H9 (cell line): ENCODE measurements around the gene TJAP1. TPM values are rescaled to one million over a fixed set of nuclear protein-coding genes. Genes with fewer than 3 reads are reported as not detected.

ENCODE experiments used
- DNase-seq: peaks from one replicate; pipeline ENCODE4 v3.0.0-alpha.2; 2017
- H2AFZ ChIP-seq: one replicate; pipeline ENCODE4 v1.6.1; 2013; ENCODE audit warnings: mild to moderate bottlenecking, low read length, control low read depth, moderate library complexity
- H2AK5ac ChIP-seq: 2 replicates; pipeline ENCODE4 v1.6.1; 2013; ENCODE audit warnings: low read length, control low read depth, mixed read lengths; ENCODE audit not compliant: insufficient read length
- H2BK120ac ChIP-seq: one replicate; pipeline ENCODE4 v1.6.1; 2013; ENCODE audit warnings: low read depth, mild to moderate bottlenecking, low read length, control low read depth, inconsistent platforms; ENCODE audit not compliant: poor library complexity, severe bottlenecking
- H2BK12ac ChIP-seq: 2 replicates; pipeline ENCODE4 v1.6.1; 2013; ENCODE audit warnings: low read length, control low read depth, mixed read lengths, low read depth; ENCODE audit not compliant: insufficient read length
- H2BK15ac ChIP-seq: 2 replicates; pipeline ENCODE4 v1.6.1; 2013; ENCODE audit warnings: low read depth, low read length, control low read depth
- H2BK20ac ChIP-seq: one replicate; pipeline ENCODE4 v1.6.1; 2013; ENCODE audit warnings: low read depth, mild to moderate bottlenecking, low read length, control low read depth, inconsistent platforms; ENCODE audit not compliant: poor library complexity, severe bottlenecking
- H2BK5ac ChIP-seq: 2 replicates; pipeline ENCODE4 v1.6.1; 2013; ENCODE audit warnings: low read length, control low read depth, mixed read lengths; ENCODE audit not compliant: insufficient read length
- H3K14ac ChIP-seq: 2 replicates; pipeline ENCODE4 v1.6.1; 2013; ENCODE audit warnings: low read length, control low read depth; ENCODE audit not compliant: insufficient read depth
- H3K18ac ChIP-seq: 2 replicates; pipeline ENCODE4 v1.6.1; 2013; ENCODE audit warnings: low read depth, mild to moderate bottlenecking, mixed read lengths, low read length, control low read depth; ENCODE audit not compliant: insufficient read length
- H3K23ac ChIP-seq: 2 replicates; pipeline ENCODE4 v1.6.1; 2013; ENCODE audit warnings: low read length, control low read depth, mixed read lengths, low read depth; ENCODE audit not compliant: insufficient read length
- H3K23me2 ChIP-seq: 2 replicates; pipeline ENCODE4 v1.6.1; 2013; ENCODE audit warnings: low read depth, mild to moderate bottlenecking, mixed read lengths, low read length, control low read depth; ENCODE audit not compliant: insufficient read length, poor library complexity, severe bottlenecking
- H3K27ac ChIP-seq: 2 replicates; pipeline ENCODE4 v1.5.1; 2013; ENCODE audit warnings: low read length, control low read depth, mixed read lengths, low read depth; ENCODE audit not compliant: insufficient read length
- H3K27me3 ChIP-seq: 2 replicates; pipeline ENCODE4 v1.6.1; 2013; ENCODE audit warnings: low read length, control low read depth, inconsistent platforms; ENCODE audit not compliant: insufficient read depth
- H3K4ac ChIP-seq: 2 replicates; pipeline ENCODE4 v1.6.1; 2013; ENCODE audit warnings: low read depth, mild to moderate bottlenecking, control low read depth, inconsistent platforms, low read length, moderate library complexity
- H3K4me1 ChIP-seq: 2 replicates; pipeline ENCODE4 v1.6.1; 2013; ENCODE audit warnings: low read length, control low read depth, inconsistent platforms; ENCODE audit not compliant: insufficient read depth
- H3K4me2 ChIP-seq: 2 replicates; pipeline ENCODE4 v1.6.1; 2013; ENCODE audit warnings: low read length, control low read depth, mixed read lengths; ENCODE audit not compliant: insufficient read length, insufficient read depth
- H3K56ac ChIP-seq: 2 replicates; pipeline ENCODE4 v1.6.1; 2013; ENCODE audit warnings: low read depth, mild to moderate bottlenecking, mixed read lengths, low read length, control low read depth; ENCODE audit not compliant: insufficient read length
- H3K79me1 ChIP-seq: 2 replicates; pipeline ENCODE4 v1.6.1; 2013; ENCODE audit warnings: low read depth, mild to moderate bottlenecking, moderate library complexity, low read length, control low read depth, inconsistent platforms; ENCODE audit not compliant: insufficient read depth, poor library complexity, severe bottlenecking
- H3K79me2 ChIP-seq: 2 replicates; pipeline ENCODE4 v1.6.1; 2013; ENCODE audit warnings: low read length, control low read depth, inconsistent platforms; ENCODE audit not compliant: insufficient read depth
- H3K9ac ChIP-seq: 2 replicates; pipeline ENCODE4 v1.6.1; 2013; ENCODE audit warnings: low read length, control low read depth, mixed read lengths; ENCODE audit not compliant: insufficient read length; ENCODE audit errors: extremely low read depth
- H3K9me3 ChIP-seq: one replicate; pipeline ENCODE4 v1.6.1; 2013; ENCODE audit warnings: low read depth, low read length, inconsistent platforms; ENCODE audit not compliant: control insufficient read depth
- H3T11ph ChIP-seq: one replicate; pipeline ENCODE4 v1.6.1; 2013; ENCODE audit warnings: mild to moderate bottlenecking, low read length, control low read depth, inconsistent platforms
- H4K20me1 ChIP-seq: one replicate; pipeline ENCODE4 v1.6.1; 2013; ENCODE audit not compliant: control insufficient read depth, insufficient read length, insufficient read depth
- H4K5ac ChIP-seq: 2 replicates; pipeline ENCODE4 v1.6.1; 2013; ENCODE audit warnings: low read depth, mild to moderate bottlenecking, mixed read lengths, low read length, control low read depth; ENCODE audit not compliant: insufficient read length
- H4K8ac ChIP-seq: replicated peaks from 2 replicates; pipeline ENCODE4 v1.6.1; 2013; ENCODE audit warnings: low read length, control low read depth, mixed read lengths, low read depth; ENCODE audit not compliant: insufficient read length
- H4K91ac ChIP-seq: 2 replicates; pipeline ENCODE4 v1.6.1; 2013; ENCODE audit warnings: low read depth, mild to moderate bottlenecking, moderate library complexity, mixed read lengths, low read length, control low read depth; ENCODE audit not compliant: insufficient read length
- H3K27ac Mint-ChIP-seq, 3 experiments: 2 replicates in 2 of 3; 3 replicates in 1 of 3; pipeline ENCODE4 v1.8.0; 2020 to 2021; ENCODE audit warnings: mixed read lengths in 3 of 3, mild to moderate bottlenecking in 1 of 3, moderate library complexity in 1 of 3
- H3K27me3 Mint-ChIP-seq: 2 replicates; pipeline ENCODE4 v1.8.0; 2021; ENCODE audit warnings: low read depth, mild to moderate bottlenecking, moderate library complexity, mixed read lengths
- H3K36me3 Mint-ChIP-seq, 3 experiments: 2 replicates in 2 of 3; 3 replicates in 1 of 3; pipeline ENCODE4 v1.8.0; 2020 to 2021; ENCODE audit warnings: low read depth in 3 of 3, mixed read lengths in 3 of 3; ENCODE audit not compliant: insufficient read depth in 1 of 3
- H3K4me1 Mint-ChIP-seq, 2 experiments: 2 replicates each; pipeline ENCODE4 v1.8.0; 2020; ENCODE audit warnings: mixed read lengths in 2 of 2
- H3K4me3 Mint-ChIP-seq, 2 experiments: 2 replicates in 1 of 2; 3 replicates in 1 of 2; pipeline ENCODE4 v1.8.0; 2020 to 2021; ENCODE audit warnings: mild to moderate bottlenecking in 2 of 2, mixed read lengths in 2 of 2, moderate library complexity in 1 of 2
- H3K9me3 Mint-ChIP-seq, 2 experiments: 2 replicates in 1 of 2; 3 replicates in 1 of 2; pipeline ENCODE4 v1.8.0; 2020; ENCODE audit warnings: mild to moderate bottlenecking in 2 of 2, mixed read lengths in 2 of 2, moderate library complexity in 1 of 2
- CTCF ChIP-seq: fragments of 200-600 bp; sonication (generic); conservative IDR thresholded peaks from 3 replicates; pipeline ENCODE4 v1.8.0; 2021; ENCODE audit warnings: antibody characterized with exemption, mild to moderate bottlenecking
- WGBS: extraction: QIAGEN DNeasy Blood & Tissue Kit; methylation state at CpG from one replicate; pipeline ENCODE4 v1.1.7; 2013; ENCODE audit warnings: missing lambda C conversion rate, low lambda C conversion rate, mixed read lengths; ENCODE audit not compliant: insufficient read length; ENCODE audit errors: extremely low coverage; 5-methylcytosine and 5-hydroxymethylcytosine counted together
- total RNA-seq: library from RNA; stranded (reverse); gene quantifications from 2 replicates; pipeline ENCODE4 v1.2.1, GENCODE V29; 2021

Gene TJAP1
- total RNA-seq, 1 experiment from 2014 or later, result 45.1 TPM

DNA sequence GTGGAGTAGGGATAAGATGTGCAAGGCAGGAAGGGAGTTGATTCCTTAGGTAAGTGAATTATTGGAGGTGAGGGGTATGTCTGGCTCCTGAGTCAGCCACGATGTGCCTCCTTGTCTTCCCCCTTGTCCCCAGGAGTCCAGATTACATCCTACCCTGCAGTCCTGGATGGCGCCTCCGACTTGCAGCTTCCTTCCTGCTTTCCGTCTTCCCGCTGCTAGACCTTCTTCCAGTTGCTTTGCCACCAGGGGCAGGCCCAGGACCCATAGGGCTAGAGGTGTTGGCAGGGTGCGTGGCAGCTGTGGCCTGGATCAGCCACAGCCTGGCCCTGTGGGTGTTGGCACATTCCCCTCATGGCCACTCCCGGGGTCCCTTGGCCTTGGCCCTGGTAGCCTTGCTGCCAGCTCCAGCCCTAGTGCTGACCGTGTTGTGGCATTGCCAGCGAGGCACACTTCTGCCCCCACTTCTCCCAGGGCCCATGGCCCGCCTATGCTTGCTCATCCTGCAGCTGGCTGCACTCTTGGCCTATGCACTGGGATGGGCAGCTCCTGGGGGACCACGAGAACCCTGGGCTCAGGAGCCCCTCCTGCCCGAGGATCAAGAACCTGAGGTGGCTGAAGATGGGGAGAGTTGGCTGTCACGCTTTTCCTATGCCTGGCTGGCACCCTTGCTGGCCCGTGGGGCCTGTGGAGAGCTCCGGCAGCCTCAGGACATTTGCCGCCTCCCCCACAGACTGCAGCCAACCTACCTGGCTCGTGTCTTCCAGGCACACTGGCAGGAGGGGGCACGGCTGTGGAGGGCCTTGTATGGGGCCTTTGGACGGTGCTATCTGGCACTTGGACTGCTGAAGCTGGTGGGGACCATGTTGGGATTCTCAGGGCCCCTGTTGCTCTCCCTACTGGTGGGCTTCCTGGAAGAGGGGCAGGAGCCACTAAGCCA is 45.1 kb upstream of the TJAP1 start:
- Mint-ChIP-seq H3K4me1 (peaks cover 10 to 11% of the 10 kb centered on the region in 2 experiments), H3K27me3 (peaks cover 3% of the 10 kb centered on the region; the same call in 1 of the 2 replicates), H3K4me3 (no peak overlapping the region), H3K36me3 (peaks cover 0 to 14% (median 2%) of the 10 kb centered on the region in 3 experiments; a peak in 4 of 7 replicates), H3K9me3 (no peaks in the 10 kb centered on the region), H3K27ac (no peak overlapping the region)
- Histone ChIP-seq H3K18ac (no peak overlapping the region), H3K79me1 (no peaks in the 10 kb centered on the region), H2BK5ac (no peak overlapping the region), H3K9ac (no peak overlapping the region), H2AK5ac (no peak overlapping the region), H3K4me1 (peaks cover 4% of the 10 kb centered on the region; the same call in 1 of the 2 replicates), H3K23ac (no peak overlapping the region), H3K79me2 (no peaks in the 10 kb centered on the region), H2AFZ (no peak overlapping the region), H4K8ac (no peak overlapping the region), H2BK120ac (no peak overlapping the region), H3K23me2 (peaks cover 7% of the 10 kb centered on the region), H2BK15ac (no peak overlapping the region), H4K20me1 (no peaks in the 10 kb centered on the region), H3K14ac (no peak overlapping the region), H3K56ac (no peak overlapping the region), H3K9me3 (no peaks in the 10 kb centered on the region), H3K27me3 (no peaks in the 10 kb centered on the region), H3T11ph (no peak overlapping the region), H3K4ac (no peak overlapping the region), H2BK20ac (no peak overlapping the region), H3K4me2 (no peak overlapping the region), H2BK12ac (no peak overlapping the region), H4K91ac (no peak overlapping the region), H3K27ac (no peak overlapping the region), H4K5ac (no peak overlapping the region)
- no CpG with 5 or more reads among the region's 19 CpGs for WGBS
- TF ChIP-seq CTCF, result no peak
- DNase-seq, result no peak
